ENCODE data around the gene RPS16. TPM values are rescaled to one million over a fixed set of nuclear protein-coding genes. Genes with fewer than 3 reads are reported as not detected.

The RPS16 gene
- total and polyA plus RNA-seq, 3 donors from 2014 or later, result 628 to 1,146 (median 1,122) TPM

DNA sequence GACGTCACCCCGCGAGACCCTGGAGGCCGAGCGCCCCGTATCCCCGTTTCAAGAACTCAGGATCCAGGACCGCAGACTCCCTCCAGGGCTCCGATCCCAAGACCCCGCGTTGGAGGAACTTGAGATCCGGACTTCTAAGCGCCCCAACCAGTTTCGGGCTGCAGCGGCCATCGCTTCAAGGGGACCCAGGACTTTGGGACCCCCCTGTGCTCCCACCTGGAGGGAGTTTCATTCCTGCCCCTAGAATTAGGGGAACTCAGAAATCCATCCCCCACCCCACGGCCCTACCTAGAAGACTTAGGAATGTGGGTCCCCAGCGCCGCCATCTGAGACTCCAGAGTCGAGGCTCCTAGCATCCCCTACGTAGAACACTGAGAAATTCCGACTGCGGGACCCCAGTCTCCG is 22.9 kb downstream of the RPS16 start:
- no peak for DNase-seq
- intact Hi-C loops (cut with DNase I; ENCODE audit: low total_unique reads), result no loop called here
- peaks cover 18% of the 10 kb centered on the region for H3K4me1 ChIP-seq

DNA sequence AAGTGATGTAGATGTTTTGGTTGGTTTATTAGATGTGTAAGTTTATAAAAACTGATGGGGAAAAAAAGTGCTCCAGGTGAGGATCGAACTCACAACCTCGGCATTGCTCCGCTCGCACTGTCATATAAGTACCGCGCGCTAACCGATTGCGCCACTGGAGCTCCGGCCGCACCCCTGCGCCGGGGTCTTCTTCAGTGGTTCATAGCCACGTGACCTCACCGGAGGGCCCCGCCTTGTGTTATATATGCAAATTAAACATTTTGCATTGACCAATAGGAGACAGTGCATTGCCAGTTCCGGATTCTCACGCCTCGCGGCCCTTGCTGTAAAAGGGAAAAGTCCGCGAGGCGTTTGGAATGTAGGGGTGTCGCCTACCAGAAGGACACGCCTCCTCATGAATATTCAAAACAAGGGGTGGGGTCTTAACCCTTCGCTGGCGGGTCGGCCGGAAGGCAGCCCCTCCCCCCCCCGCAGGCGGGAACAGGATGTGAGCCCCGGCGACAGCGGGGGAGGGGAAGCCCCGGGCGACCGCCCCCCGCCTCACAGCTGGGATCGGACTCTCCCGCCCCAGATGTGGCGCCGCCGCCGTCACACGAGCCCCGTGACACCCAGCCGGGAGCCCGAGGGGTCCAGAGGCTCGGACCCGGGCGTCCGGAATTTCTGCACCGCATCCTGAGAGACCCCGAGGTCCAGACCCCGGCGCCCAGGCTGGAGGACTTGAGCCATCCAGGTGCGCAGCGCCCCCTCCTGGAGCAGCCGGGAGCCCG is 23.5 kb downstream of the RPS16 start, which contains the start of gene PLEKHG2:
TSS of gene PLEKHG2 (plus strand) at position 570 of the 767 bp plus-strand sequence. CDS start 1,418 bp downstream, outside the sequence.
- Histone ChIP-seq H3K4me1 (peaks cover 18% of the 10 kb centered on the region), H3K27me3 (no peaks in the 10 kb centered on the region), H3K36me3 (ENCODE audit: low read depth, missing control alignments) (no peaks in the 10 kb centered on the region), H3K4me3 (peak within 1 kb of the TSS; percentile 69 to 89), H3K9me3 (no peaks in the 10 kb centered on the region), H3K27ac (peak within 1 kb of the TSS; percentile 92 to 95)
- 0% methylated on average over 25 to 44 of the region's 60 CpGs for WGBS, 2 donors
- TF ChIP-seq, protein P1, sequence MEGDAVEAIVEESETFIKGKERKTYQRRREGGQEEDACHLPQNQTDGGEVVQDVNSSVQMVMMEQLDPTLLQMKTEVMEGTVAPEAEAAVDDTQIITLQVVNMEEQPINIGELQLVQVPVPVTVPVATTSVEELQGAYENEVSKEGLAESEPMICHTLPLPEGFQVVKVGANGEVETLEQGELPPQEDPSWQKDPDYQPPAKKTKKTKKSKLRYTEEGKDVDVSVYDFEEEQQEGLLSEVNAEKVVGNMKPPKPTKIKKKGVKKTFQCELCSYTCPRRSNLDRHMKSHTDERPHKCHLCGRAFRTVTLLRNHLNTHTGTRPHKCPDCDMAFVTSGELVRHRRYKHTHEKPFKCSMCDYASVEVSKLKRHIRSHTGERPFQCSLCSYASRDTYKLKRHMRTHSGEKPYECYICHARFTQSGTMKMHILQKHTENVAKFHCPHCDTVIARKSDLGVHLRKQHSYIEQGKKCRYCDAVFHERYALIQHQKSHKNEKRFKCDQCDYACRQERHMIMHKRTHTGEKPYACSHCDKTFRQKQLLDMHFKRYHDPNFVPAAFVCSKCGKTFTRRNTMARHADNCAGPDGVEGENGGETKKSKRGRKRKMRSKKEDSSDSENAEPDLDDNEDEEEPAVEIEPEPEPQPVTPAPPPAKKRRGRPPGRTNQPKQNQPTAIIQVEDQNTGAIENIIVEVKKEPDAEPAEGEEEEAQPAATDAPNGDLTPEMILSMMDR (IDR thresholded peaks at IDR 0.05), result peak in 2 of 3 experiments; percentile 83 to 90
- TF ChIP-seq POLR2A (IDR thresholded peaks at IDR 0.05), result no peak
- intact Hi-C loops (cut with DNase I; ENCODE audit: low total_unique reads), result no loop called here
- peak; percentile 99 for DNase-seq

More for the DNA sequence above, 22.9 kb downstream of the RPS16 start:
- Histone ChIP-seq H3K27me3 (no peaks in the 10 kb centered on the region), H3K4me3 (peak overlapping the region; percentile 69 to 89), H3K27ac (peak overlapping the region; percentile 92 to 94), H3K36me3 (ENCODE audit: low read depth, missing control alignments) (no peaks in the 10 kb centered on the region), H3K9me3 (no peaks in the 10 kb centered on the region)
- WGBS, 2 donors, result 1% methylated on average over 24 of the region's 24 CpGs; no CpG with 5 or more reads in 1 of the 2 donors
- TF ChIP-seq, protein P1 (IDR thresholded peaks at IDR 0.05), result peak in 1 of 3 experiments; percentile 78
- TF ChIP-seq POLR2A (IDR thresholded peaks at IDR 0.05), result no peak

DNA sequence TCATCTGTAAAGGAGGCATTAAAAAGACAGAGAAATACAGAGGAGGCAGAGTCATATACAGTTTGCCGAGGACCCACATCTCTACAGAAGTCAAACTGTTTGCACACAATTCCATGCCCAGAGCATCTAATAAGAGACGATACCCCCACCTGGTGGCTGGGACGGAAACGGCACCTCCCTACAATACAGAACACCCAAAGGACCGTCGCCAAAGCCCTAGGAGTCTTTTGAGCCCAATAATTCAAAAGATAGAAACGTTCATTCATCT is 24.0 kb downstream of the RPS16 start:
- Histone ChIP-seq H3K27ac (peak overlapping the region; percentile 89 to 95), H3K4me3 (peak overlapping the region; percentile 69 to 89), H3K4me1 (peaks cover 18% of the 10 kb centered on the region), H3K9me3 (no peaks in the 10 kb centered on the region), H3K36me3 (ENCODE audit: low read depth, missing control alignments) (no peaks in the 10 kb centered on the region), H3K27me3 (no peaks in the 10 kb centered on the region)
- WGBS, 2 donors, result 0% methylated on average over 7 of the region's 7 CpGs
- intact Hi-C loops (cut with DNase I; ENCODE audit: low total_unique reads), result no loop called here
- peak; percentile 94 for DNase-seq
- TF ChIP-seq POLR2A (IDR thresholded peaks at IDR 0.05), result no peak
- TF ChIP-seq, protein P1 (IDR thresholded peaks at IDR 0.05), result peak; percentile 90 to 98 (median 95)

DNA sequence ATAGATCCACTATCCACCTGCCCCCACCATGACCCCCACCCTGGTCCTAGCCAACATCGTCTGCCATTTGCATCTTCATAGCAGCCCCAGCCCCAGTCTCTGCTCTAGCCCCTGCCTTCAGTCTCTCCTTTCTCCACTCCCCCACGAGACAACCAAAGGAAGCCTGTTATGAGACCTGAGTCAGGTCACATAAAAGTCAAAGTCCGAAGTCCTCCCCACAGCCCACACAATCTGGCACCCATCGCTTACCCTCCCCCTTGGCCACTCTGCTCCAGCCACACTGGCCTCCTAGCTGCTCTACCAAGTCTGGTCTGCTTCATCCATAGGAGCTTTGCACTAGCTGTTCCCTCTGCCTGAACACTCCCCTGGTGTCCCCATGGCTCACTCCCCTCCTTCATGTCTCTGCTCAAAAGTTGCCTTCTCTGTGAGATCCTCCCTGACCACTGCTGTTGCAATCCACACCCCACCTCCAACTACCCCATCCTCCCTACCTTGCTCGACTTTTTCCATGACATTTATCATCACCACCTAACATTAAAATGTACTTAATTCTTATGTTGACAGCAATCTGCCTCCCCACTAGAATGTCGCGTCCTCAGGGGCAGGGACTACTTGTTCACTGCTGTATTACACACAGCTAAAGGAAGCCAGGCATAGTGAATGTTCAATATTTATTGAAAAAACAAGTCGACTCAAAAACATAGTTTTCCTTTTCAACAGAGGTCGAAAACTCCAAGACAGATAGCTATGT is 24.5 kb downstream of the RPS16 start:
- TF ChIP-seq, protein P1 (IDR thresholded peaks at IDR 0.05), result no peak
- no peak for TF ChIP-seq POLR2A (IDR thresholded peaks at IDR 0.05)
- H3K4me1 ChIP-seq, result peaks cover 18% of the 10 kb centered on the region
- peak overlapping the region in 1 of 2 donors; percentile 92 for H3K4me3 ChIP-seq
- 8 to 16% methylated on average over 9 of the region's 9 CpGs for WGBS, 2 donors
- H3K27ac ChIP-seq, result peak overlapping the region; percentile 89 to 95
- no peaks in the 10 kb centered on the region for H3K9me3 ChIP-seq
- no peaks in the 10 kb centered on the region for H3K36me3 ChIP-seq (ENCODE audit: low read depth, missing control alignments)
- no peaks in the 10 kb centered on the region for H3K27me3 ChIP-seq
- no peak for DNase-seq
- intact Hi-C loops (cut with DNase I; ENCODE audit: low total_unique reads), result no loop called here
